Measurements from ENCODE around the gene TRMT61B. TPM values are rescaled to one million over a fixed set of nuclear protein-coding genes. Genes with fewer than 3 reads are reported as not detected.

TRMT61B gene
- total RNA-seq, 1 donor from 2014 or later = 15.0 TPM

- no peaks in the 10 kb centered on the region for H3K27me3 ChIP-seq
- H3K36me3 ChIP-seq = peaks cover 0 to 3% of the 10 kb centered on the region in 2 donors
- TF ChIP-seq CTCF (IDR thresholded peaks at IDR 0.05) (no peak), POLR2A (IDR thresholded peaks at IDR 0.05) (no peak), POLR2AphosphoS5 (IDR thresholded peaks at IDR 0.05; ENCODE audit: insufficient read depth in 1 of 2, low read depth in 1 of 2) (no peak)
- no peak for DNase-seq (ENCODE audit: extremely low spot score in 2 of 2)
- no peaks in the 10 kb centered on the region for H3K9me3 ChIP-seq
- peak overlapping the region in 1 of 2 donors; percentile 93 for H3K4me3 ChIP-seq
- intact Hi-C loops (cut with DNase I) = no loop called here
- peaks cover 35% of the 10 kb centered on the region for H3K4me1 ChIP-seq
- no peak overlapping the region for H3K27ac ChIP-seq
Observed at GRCh38 chr2:28868611-28869010, 1.5 kb downstream of the TRMT61B start.

DNA sequence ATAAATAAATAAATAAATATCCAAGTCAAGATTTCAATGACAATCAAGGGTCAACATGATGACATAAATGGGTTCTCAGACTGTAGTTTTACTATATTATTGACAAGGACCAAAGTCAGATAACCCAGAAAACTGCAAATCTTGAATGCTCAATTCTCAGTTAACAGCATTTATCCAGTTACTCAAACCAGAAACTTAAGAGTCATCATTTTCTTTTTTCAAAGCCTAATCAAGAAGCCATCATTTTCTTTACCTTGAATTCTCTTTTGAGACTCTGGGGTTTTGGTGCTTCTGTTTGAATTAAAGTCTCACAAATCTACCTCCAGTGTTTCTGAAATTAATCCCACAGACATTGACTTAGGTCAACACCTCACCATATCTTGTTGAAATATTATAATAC, 14.1 kb downstream of the TRMT61B start:
- H3K27ac ChIP-seq = no peak overlapping the region
- no peaks in the 10 kb centered on the region for H3K9me3 ChIP-seq
- no peaks in the 10 kb centered on the region for H3K4me1 ChIP-seq
- H3K36me3 ChIP-seq = peaks cover 0 to 10% of the 10 kb centered on the region in 2 donors
- intact Hi-C loops (cut with DNase I) = no loop called here
- no peaks in the 10 kb centered on the region for H3K27me3 ChIP-seq
- TF ChIP-seq POLR2A (IDR thresholded peaks at IDR 0.05) (no peak), CTCF (IDR thresholded peaks at IDR 0.05) (no peak), POLR2AphosphoS5 (IDR thresholded peaks at IDR 0.05; ENCODE audit: insufficient read depth in 1 of 2, low read depth in 1 of 2) (no peak)
- DNase-seq (ENCODE audit: extremely low spot score in 2 of 2) = no peak
- H3K4me3 ChIP-seq = no peak overlapping the region

DNA sequence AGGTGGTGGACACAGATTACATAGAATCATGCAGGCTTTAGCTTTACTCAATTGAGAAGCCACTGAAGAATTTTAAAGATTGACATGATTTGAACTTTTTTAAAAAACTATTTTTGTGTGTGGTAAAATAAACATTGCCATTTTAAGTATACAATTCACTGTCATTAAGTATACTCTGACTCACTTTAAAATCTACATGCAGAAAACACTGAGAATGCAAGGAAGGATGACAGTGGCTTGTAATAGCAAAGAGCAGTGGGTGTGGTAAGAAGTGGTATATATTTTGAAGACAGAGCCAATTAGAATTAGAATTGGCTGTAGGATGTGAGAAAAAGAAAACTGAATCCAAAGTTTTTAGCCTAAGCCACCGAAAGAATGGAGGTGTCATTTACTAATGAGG, 14.9 kb downstream of the TRMT61B start:
- no peak overlapping the region for H3K27ac ChIP-seq
- no peaks in the 10 kb centered on the region for H3K27me3 ChIP-seq
- H3K36me3 ChIP-seq = peaks cover 0 to 2% of the 10 kb centered on the region in 2 donors
- TF ChIP-seq POLR2AphosphoS5 (IDR thresholded peaks at IDR 0.05; ENCODE audit: insufficient read depth in 1 of 2, low read depth in 1 of 2) (no peak), POLR2A (IDR thresholded peaks at IDR 0.05) (no peak), CTCF (IDR thresholded peaks at IDR 0.05) (no peak)
- intact Hi-C loops (cut with DNase I) = no loop called here
- no peaks in the 10 kb centered on the region for H3K9me3 ChIP-seq
- no peaks in the 10 kb centered on the region for H3K4me1 ChIP-seq
- no peak overlapping the region for H3K4me3 ChIP-seq
- no peak for DNase-seq (ENCODE audit: extremely low spot score in 2 of 2)

DNA sequence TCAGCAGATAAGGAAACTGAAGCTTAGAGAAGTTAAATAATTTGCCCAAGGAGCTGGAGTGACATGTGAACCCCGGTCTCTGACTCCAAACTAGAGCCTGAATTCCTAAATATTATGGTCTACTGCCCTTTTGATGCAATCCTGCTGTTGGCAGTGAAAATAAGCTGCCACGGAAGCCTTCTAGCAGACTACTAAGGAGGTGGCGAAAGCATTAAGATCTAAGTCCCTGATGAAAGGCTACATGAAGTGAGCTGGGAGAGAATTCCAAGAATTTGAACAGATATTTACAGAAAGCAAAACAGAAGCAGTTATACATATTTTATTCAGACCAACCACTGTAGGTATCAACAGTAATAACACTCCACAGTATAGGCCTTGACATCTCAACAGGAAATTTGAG, 28.1 kb downstream of the TRMT61B start:
- TF ChIP-seq POLR2AphosphoS5 (IDR thresholded peaks at IDR 0.05; ENCODE audit: insufficient read depth in 1 of 2, low read depth in 1 of 2) (no peak), CTCF (IDR thresholded peaks at IDR 0.05) (no peak), POLR2A (IDR thresholded peaks at IDR 0.05) (no peak)
- no peak overlapping the region for H3K27ac ChIP-seq
- no peaks in the 10 kb centered on the region for H3K27me3 ChIP-seq
- no peak overlapping the region for H3K4me3 ChIP-seq
- H3K4me1 ChIP-seq = no peaks in the 10 kb centered on the region
- DNase-seq (ENCODE audit: extremely low spot score in 2 of 2) = no peak
- no peaks in the 10 kb centered on the region for H3K36me3 ChIP-seq
- H3K9me3 ChIP-seq = no peaks in the 10 kb centered on the region
- intact Hi-C loops (cut with DNase I) = no loop called here

DNA sequence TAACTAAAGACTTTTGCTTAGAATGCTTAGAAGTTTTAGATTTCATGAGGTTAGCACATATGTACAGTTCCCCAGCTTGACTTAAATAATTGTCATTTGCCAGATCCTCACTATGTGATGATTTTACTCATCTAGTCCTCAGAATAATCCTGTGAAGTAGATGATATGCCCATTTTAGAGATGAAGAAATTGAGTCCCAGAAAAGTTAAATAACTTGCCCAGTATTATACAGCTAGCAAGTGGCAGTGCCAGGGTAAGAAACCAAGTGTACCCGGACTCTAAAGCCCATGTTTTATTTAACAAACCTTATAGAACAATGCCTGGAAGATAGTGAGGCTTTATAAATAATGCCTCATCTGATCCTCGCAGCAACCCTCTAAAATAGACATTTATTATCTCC, 31.1 kb downstream of the TRMT61B start:
- no peak overlapping the region for H3K27ac ChIP-seq
- intact Hi-C loops (cut with DNase I) = no loop called here
- DNase-seq (ENCODE audit: extremely low spot score in 2 of 2) = no peak

More for the DNA sequence above, 31.1 kb downstream of the TRMT61B start:
- Histone ChIP-seq H3K4me3 (no peak overlapping the region), H3K27me3 (no peaks in the 10 kb centered on the region), H3K36me3 (no peaks in the 10 kb centered on the region), H3K4me1 (no peaks in the 10 kb centered on the region), H3K9me3 (no peaks in the 10 kb centered on the region)
- no peak for TF ChIP-seq POLR2AphosphoS5 (IDR thresholded peaks at IDR 0.05; ENCODE audit: insufficient read depth in 1 of 2, low read depth in 1 of 2)
- no peak for TF ChIP-seq CTCF (IDR thresholded peaks at IDR 0.05)
- TF ChIP-seq POLR2A (IDR thresholded peaks at IDR 0.05) = no peak

Measured in vagina (tissue), 2 donors.